SW480 (cell line): Measurements from ENCODE around the gene CXCR4.

Source experiments
- DNase-seq: peaks from one replicate; pipeline ENCODE4 v3.0.0-alpha.2; 2016; ENCODE audit warnings: low spot score

The CXCR4 gene

GRCh38 chr2:136117909-136118818 lies at the start of gene CXCR4:
Gene CXCR4 (minus strand): TSS chr2:136118149. CDS start chr2:136118060, 89 bp downstream.
- peak; percentile 85 for DNase-seq

- no peak for DNase-seq
Observed at GRCh38 chr2:136164280-136164776, 46.4 kb upstream of the CXCR4 start.

- DNase-seq = no peak
Observed at GRCh38 chr2:136162438-136162837, 44.5 kb upstream of the CXCR4 start.

- no peak for DNase-seq
Observed at GRCh38 chr2:136156411-136156810, 38.5 kb upstream of the CXCR4 start.

- DNase-seq = no peak
Observed at GRCh38 chr2:136154384-136154783, 36.4 kb upstream of the CXCR4 start.

- no peak for DNase-seq
Observed at GRCh38 chr2:136151021-136151971, 33.3 kb upstream of the CXCR4 start.

- no peak for DNase-seq
Observed at GRCh38 chr2:136149011-136149410, 31.1 kb upstream of the CXCR4 start.

GRCh38 chr2:136146564-136146963 lies 28.6 kb upstream of the CXCR4 start:
- DNase-seq = no peak

GRCh38 chr2:136143603-136144451 lies 25.9 kb upstream of the CXCR4 start:
- DNase-seq = no peak

- no peak for DNase-seq
Observed at GRCh38 chr2:136141510-136142149, 23.7 kb upstream of the CXCR4 start.

- no peak for DNase-seq
Observed at GRCh38 chr2:136139631-136140030, 21.7 kb upstream of the CXCR4 start.

- no peak for DNase-seq
Observed at GRCh38 chr2:136137982-136138381, 20.0 kb upstream of the CXCR4 start.

- peak; percentile 41 for DNase-seq
Observed at GRCh38 chr2:136136931-136137330, 19.0 kb upstream of the CXCR4 start.

GRCh38 chr2:136135921-136136906 lies 18.3 kb upstream of the CXCR4 start:
- no peak for DNase-seq

- no peak for DNase-seq
Observed at GRCh38 chr2:136135462-136135861, 17.5 kb upstream of the CXCR4 start.

- no peak for DNase-seq
Observed at GRCh38 chr2:136134126-136134525, 16.2 kb upstream of the CXCR4 start.

GRCh38 chr2:136133586-136133985 lies 15.6 kb upstream of the CXCR4 start:
- DNase-seq = no peak

GRCh38 chr2:136133176-136133575 lies 15.2 kb upstream of the CXCR4 start:
- no peak for DNase-seq

- DNase-seq = no peak
Observed at GRCh38 chr2:136132825-136133155, 14.8 kb upstream of the CXCR4 start.
